AG04449 (cell line): Measurements from ENCODE around the gene KCNH1.

Source experiments
- CTCF ChIA-PET: fragments of 350-600 bp; formaldehyde crosslinking; extraction: SDS; loops from one replicate; lab custom pipeline; 2021; ENCODE audit warnings: antibody characterized with exemption; lab: Yijun Ruan, JAX
- POLR2A ChIA-PET: fragments of 400-600, 350-600 bp; formaldehyde crosslinking; extraction: SDS; loops from one replicate; lab custom pipeline; 2020; ENCODE audit warnings: antibody characterized with exemption, inconsistent platforms; lab: Yijun Ruan, JAX
- DNase-seq: peaks from one replicate; pipeline ENCODE4 v3.0.0-alpha.2; 2010; ENCODE audit warnings: low read depth, low spot score
- H3K4me3 ChIP-seq: 2 replicates; pipeline ENCODE4 v1.5.1; 2011; ENCODE audit warnings: low read depth, mild to moderate bottlenecking, control low read depth, low read length
- TF ChIP-seq, protein P1 (sequence below): IDR thresholded peaks from one replicate; pipeline ENCODE4 v1.5.1; 2011; ENCODE audit warnings: mild to moderate bottlenecking, moderate library complexity, low read length, control low read depth, inconsistent platforms; ENCODE audit not compliant: insufficient read depth; ENCODE audit errors: missing control alignments

Gene KCNH1

DNA sequence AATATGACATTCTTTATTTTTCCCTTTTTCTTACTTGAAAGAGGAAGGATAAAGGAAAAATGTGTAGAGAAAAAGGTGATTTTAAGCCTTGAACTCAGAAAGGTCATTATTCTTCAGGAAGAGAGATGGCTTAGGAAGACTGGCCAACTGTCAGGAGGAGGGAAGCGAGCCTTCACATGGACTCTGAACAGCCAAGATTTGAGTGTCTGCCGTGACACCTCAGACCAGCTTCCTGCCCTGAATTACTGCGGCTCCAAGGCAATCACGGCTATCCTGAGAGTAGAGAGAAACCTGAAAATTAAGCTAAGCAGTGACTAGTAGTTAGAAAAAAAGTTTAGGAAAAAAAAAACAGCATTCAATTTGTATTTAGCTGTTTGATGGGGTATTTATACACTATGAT lies 314.7 kb downstream of the KCNH1 start:
- POLR2A ChIA-PET = no interaction called here
- DNase-seq = no peak
- TF ChIP-seq, protein P1, sequence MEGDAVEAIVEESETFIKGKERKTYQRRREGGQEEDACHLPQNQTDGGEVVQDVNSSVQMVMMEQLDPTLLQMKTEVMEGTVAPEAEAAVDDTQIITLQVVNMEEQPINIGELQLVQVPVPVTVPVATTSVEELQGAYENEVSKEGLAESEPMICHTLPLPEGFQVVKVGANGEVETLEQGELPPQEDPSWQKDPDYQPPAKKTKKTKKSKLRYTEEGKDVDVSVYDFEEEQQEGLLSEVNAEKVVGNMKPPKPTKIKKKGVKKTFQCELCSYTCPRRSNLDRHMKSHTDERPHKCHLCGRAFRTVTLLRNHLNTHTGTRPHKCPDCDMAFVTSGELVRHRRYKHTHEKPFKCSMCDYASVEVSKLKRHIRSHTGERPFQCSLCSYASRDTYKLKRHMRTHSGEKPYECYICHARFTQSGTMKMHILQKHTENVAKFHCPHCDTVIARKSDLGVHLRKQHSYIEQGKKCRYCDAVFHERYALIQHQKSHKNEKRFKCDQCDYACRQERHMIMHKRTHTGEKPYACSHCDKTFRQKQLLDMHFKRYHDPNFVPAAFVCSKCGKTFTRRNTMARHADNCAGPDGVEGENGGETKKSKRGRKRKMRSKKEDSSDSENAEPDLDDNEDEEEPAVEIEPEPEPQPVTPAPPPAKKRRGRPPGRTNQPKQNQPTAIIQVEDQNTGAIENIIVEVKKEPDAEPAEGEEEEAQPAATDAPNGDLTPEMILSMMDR = no peak
- CTCF ChIA-PET = no interaction called here
- no peak overlapping the region for H3K4me3 ChIP-seq

DNA sequence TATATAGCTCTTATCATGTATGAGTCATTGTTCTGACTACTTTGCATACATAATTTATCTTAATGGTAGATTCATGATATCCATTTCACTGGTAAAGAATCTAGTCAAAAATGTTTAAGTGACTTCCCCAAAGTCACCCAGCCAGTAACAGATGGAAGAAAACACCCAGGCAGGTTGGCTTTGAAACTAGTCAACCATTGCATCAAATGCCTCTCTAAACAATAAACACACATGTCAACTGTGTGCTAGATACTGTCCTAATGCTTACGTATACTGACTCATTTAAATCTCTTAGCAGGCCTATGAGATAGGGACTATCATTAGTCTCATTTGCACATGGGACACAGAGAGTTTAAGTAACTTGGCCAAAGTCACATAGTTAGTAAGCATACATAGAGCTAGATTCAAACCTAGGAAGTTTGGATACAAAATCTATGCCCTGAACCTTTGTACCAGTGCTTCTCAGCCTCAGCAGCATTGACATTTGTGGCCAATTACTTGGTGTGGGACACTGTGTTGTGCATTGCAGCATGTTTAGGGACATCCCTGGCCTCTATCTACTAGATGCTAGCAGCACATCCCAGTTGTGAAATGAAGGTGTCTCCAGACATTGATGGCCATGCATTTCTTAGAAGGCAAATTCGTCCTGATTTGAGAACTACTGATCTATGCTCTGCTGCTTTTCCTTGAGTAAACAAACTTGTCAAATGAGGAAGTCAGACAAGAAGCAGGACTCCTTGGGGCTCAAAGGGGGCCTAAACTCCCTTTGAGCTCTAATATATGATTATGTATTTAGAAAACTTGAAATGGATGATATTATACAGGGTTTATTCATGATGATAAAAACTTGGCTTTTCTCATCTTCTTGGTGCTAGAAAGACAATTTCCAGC lies 316.3 kb downstream of the KCNH1 start:
- no peak overlapping the region for H3K4me3 ChIP-seq
- TF ChIP-seq, protein P1 = no peak
- no peak for DNase-seq
- ChIA-PET CTCF (no interaction called here), POLR2A (no interaction called here)

DNA sequence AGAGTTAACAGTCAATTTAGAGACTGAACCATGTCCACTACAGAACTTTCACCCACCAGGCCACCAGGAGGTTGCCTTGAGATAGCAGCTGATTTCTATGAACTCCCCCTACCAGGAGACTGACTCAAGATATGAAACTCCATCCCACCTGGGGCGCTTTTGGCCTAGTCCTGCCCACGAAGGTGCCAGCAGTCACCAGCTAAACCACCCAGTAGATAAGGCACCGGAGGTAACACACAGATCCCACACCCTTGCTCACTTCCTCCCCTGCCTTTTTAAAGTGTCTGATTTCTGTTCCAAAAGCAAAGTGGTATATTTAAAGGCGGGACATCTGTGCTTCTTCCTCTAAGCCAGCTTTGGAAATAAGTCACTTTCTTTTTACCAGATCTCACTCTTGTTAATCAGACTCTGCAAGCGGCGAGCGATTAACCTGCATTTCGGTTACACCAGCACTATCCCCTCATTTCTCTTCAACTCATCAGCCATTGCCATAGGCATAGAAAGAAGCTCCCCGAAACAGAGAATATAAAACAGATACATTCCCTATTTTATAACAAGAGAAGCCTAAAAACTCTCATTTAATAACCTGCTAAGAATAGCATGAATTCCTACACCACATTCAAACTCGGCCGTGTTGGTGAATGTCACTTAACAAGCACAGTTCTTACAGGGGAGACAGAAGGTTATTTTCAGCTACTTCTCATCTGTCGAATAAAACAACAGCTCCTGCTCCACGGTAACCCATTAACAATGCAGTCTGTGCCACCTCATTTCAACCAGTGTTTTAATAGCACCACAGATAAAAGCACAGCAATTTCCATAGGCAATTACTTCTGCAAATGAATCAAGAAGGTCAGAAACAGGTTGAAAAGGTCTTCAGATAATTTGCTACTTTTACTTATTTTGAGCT lies 318.1 kb downstream of the KCNH1 start:
- no peak overlapping the region for H3K4me3 ChIP-seq
- POLR2A ChIA-PET = no interaction called here
- no peak for DNase-seq
- CTCF ChIA-PET = interaction anchor here (1.8 kb wide), 1 partner anchor 15 kb away, joined by 6 read pairs; no protein-coding TSS in a partner anchor
- TF ChIP-seq, protein P1 = no peak

DNA sequence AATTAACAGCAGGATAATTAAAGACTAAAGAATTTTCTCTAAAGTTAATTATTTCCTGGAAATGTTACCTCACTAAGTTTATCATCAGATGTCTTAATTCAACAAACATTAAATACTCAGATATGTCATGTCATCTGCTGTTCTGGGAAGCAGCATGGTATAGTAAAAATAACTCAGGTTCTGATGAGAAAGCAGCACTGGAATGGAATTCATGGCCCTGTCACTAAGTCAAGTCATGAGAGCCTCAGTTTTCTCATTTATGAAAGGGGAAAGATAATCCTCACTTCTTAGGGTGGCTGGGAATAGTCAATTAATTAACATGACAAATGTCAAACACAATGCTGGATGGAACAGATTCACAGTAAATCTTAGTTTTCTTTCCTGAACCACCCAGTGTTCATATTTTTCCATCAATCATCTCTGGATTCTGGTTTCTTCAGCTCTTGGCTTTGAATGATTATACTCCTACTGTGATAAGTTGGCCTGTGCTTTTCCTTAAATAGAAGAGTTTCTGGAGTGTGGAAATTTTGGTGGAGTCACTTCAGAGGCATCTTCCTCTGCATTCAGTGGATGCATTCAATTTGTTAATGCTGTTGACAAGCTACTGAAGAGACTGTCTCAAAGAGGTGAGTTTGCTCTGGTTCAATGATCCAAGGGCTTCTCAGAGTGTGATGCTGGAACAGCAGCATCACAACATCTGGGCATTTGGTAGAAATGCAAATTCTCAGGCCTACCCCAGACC lies 319.4 kb downstream of the KCNH1 start:
- no peak for DNase-seq
- TF ChIP-seq, protein P1 = no peak
- no peak overlapping the region for H3K4me3 ChIP-seq
- ChIA-PET CTCF (interaction anchor here (1.8 kb wide), 1 partner anchor 14 kb away, joined by 6 read pairs; no protein-coding TSS in a partner anchor), POLR2A (no interaction called here)

DNA sequence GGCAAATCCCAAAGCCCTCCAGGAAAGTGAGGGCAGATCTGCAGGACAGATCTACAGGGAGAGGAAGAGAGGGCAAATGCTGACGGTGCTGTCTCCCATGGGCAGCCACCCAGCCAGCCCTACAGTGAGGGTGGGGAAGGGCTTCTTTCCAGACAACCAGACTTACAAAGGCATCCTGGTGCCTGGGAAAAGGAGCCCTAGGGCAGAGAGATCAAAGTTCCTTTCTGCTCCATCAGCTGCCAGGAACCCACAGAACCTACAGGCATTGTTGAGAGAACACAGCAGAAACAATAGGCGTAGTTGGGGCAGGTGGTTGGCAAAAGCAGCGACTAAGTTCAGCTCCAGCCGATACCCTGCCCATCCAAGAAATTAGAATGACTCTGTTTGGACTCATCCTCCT lies 332.4 kb downstream of the KCNH1 start:
- ChIA-PET POLR2A (no interaction called here), CTCF (interaction anchor here (1.2 kb wide), 2 partner anchors 14 to 332 kb away, joined by 6 read pairs; partner anchors contain the start of gene KCNH1)
- H3K4me3 ChIP-seq = no peak overlapping the region
- TF ChIP-seq, protein P1 = no peak
- DNase-seq = no peak
